Liver (tissue), 9 donors: ENCODE data around the gene LRRC2. TPM values are rescaled to one million over a fixed set of nuclear protein-coding genes. Genes with fewer than 3 reads are reported as not detected.

Experiments used
- DNase-seq: peaks from one replicate; pipeline ENCODE4 v3.0.0-alpha.2; 2017; ENCODE audit warnings: low spot score
- H3K27ac ChIP-seq, 2 donors: one replicate each; pipeline ENCODE4 v1.7.0; 2013; ENCODE audit warnings: inconsistent platforms in 2 of 2, low read length in 2 of 2, control low read depth in 1 of 2, low read depth in 1 of 2, mild to moderate bottlenecking in 1 of 2
- H3K27me3 ChIP-seq, 4 donors: one replicate each; pipeline versions ENCODE4 v1.6.1 to v1.7.0; 2013; ENCODE audit warnings: low read length in 3 of 4, inconsistent platforms in 1 of 4, mild to moderate bottlenecking in 1 of 4, moderate library complexity in 1 of 4; ENCODE audit not compliant: control insufficient read depth in 4 of 4, insufficient read depth in 4 of 4
- H3K36me3 ChIP-seq, 4 donors: one replicate each; pipeline versions ENCODE4 v1.6.1 to v1.7.0; 2013; ENCODE audit warnings: low read length in 3 of 4, mild to moderate bottlenecking in 3 of 4, low read depth in 1 of 4, moderate library complexity in 1 of 4; ENCODE audit not compliant: control insufficient read depth in 4 of 4, insufficient read depth in 3 of 4
- H3K4me1 ChIP-seq, 4 donors: one replicate each; pipeline versions ENCODE4 v1.6.1 to v1.7.0; 2013; ENCODE audit warnings: low read length in 3 of 4, mild to moderate bottlenecking in 3 of 4, moderate library complexity in 1 of 4; ENCODE audit not compliant: control insufficient read depth in 4 of 4, insufficient read depth in 4 of 4
- H3K4me3 ChIP-seq, 3 donors: one replicate each; pipeline versions ENCODE4 v1.6.1 to v1.7.0; 2013; ENCODE audit warnings: low read length in 3 of 3, control low read depth in 1 of 3, low read depth in 1 of 3, mild to moderate bottlenecking in 1 of 3
- H3K9ac ChIP-seq, 2 donors: one replicate each; pipeline ENCODE4 v1.7.0; 2013; ENCODE audit warnings: low read length in 2 of 2, mild to moderate bottlenecking in 2 of 2, moderate library complexity in 2 of 2, control low read depth in 1 of 2, low read depth in 1 of 2
- H3K9me3 ChIP-seq, 4 donors: one replicate each; pipeline versions ENCODE4 v1.6.1 to v1.7.0; 2013; ENCODE audit warnings: low read length in 3 of 4; ENCODE audit not compliant: control insufficient read depth in 4 of 4
- EGR1 ChIP-seq, 2 donors: IDR thresholded peaks; 2 replicates each; pipeline ENCODE4 v1.6.1; 2016 to 2018; ENCODE audit warnings: antibody characterized with exemption in 2 of 2, low read depth in 2 of 2
- FOXA1 ChIP-seq: IDR thresholded peaks from 2 replicates; pipeline ENCODE4 v1.6.1; 2016; ENCODE audit warnings: antibody characterized with exemption
- FOXA2 ChIP-seq: IDR thresholded peaks from 2 replicates; pipeline ENCODE4 v1.6.1; 2016; ENCODE audit warnings: antibody characterized with exemption
- GABPA ChIP-seq, 2 donors: IDR thresholded peaks in 1 of 2; conservative IDR thresholded peaks in 1 of 2; 2 replicates each; pipeline ENCODE4 v1.6.1; 2016; ENCODE audit warnings: antibody characterized with exemption in 2 of 2, mild to moderate bottlenecking in 1 of 2, moderate library complexity in 1 of 2
- HNF4A ChIP-seq, 2 donors: conservative IDR thresholded peaks; 2 replicates each; pipeline ENCODE4 v1.6.1; 2016; ENCODE audit warnings: antibody characterized with exemption in 2 of 2, mild to moderate bottlenecking in 2 of 2
- HNF4G ChIP-seq: IDR thresholded peaks from 2 replicates; pipeline ENCODE4 v1.6.1; 2016; ENCODE audit warnings: antibody characterized with exemption
- JUND ChIP-seq, 2 donors: IDR thresholded peaks; 2 replicates each; pipeline ENCODE4 v1.6.1; 2016; ENCODE audit warnings: antibody characterized with exemption in 2 of 2
- NR2F2 ChIP-seq: IDR thresholded peaks from 2 replicates; pipeline ENCODE4 v1.6.1; 2016; ENCODE audit warnings: antibody characterized with exemption
- RAD21 ChIP-seq, 2 donors: IDR thresholded peaks; 2 replicates each; pipeline ENCODE4 v1.6.1; 2016; ENCODE audit warnings: antibody characterized with exemption in 2 of 2, mild to moderate bottlenecking in 2 of 2
- RXRA ChIP-seq, 2 donors: IDR thresholded peaks; 2 replicates each; pipeline ENCODE4 v1.6.1; 2017 to 2018; ENCODE audit warnings: antibody characterized with exemption in 2 of 2, mild to moderate bottlenecking in 1 of 2
- SP1 ChIP-seq: IDR thresholded peaks from 2 replicates; pipeline ENCODE4 v1.6.1; 2018; ENCODE audit warnings: antibody characterized with exemption, mild to moderate bottlenecking
- YY1 ChIP-seq: IDR thresholded peaks from 2 replicates; pipeline ENCODE4 v1.6.1; 2016; ENCODE audit warnings: antibody characterized with exemption, mild to moderate bottlenecking
- WGBS: extraction: QIAGEN DNeasy Blood & Tissue Kit; methylation state at CpG from one replicate; pipeline ENCODE4 v1.1.7; 2013; 5-methylcytosine and 5-hydroxymethylcytosine counted together
- polyA plus RNA-seq, 2 donors: library from polyadenylated mRNA; stranded (reverse) in 1 of 2; unstranded in 1 of 2; fragments of 200-250 nt in 1 of 2; fragments of >200 nt in 1 of 2; fragmentation: Nextera tagmentation in 1 of 2; extraction: Ambion mirVana in 1 of 2; gene quantifications; one replicate each; pipeline versions ENCODE4 v1.2.1 to v1.2.3, GENCODE V29; 2013 to 2015
- total RNA-seq, 2 donors: library from RNA; depleted of rRNA; stranded (reverse); fragments of >200 nt; gene quantifications; one replicate each; pipeline ENCODE4 v1.2.3, GENCODE V29; 2014
- TF ChIP-seq, protein P1 (sequence below): IDR thresholded peaks from 2 replicates; pipeline ENCODE4 v1.6.1; 2016; ENCODE audit warnings: antibody characterized with exemption
- TF ChIP-seq, protein P2 (sequence below): IDR thresholded peaks from 2 replicates; pipeline ENCODE4 v1.6.1; 2016; ENCODE audit warnings: antibody characterized with exemption
- TF ChIP-seq, protein P3 (sequence below): IDR thresholded peaks from 2 replicates; pipeline ENCODE4 v1.6.1; 2016; ENCODE audit warnings: antibody characterized with exemption
- TF ChIP-seq, protein P4 (sequence below): IDR thresholded peaks from 2 replicates; pipeline ENCODE4 v1.6.1; 2016; ENCODE audit warnings: antibody characterized with exemption, mild to moderate bottlenecking
- TF ChIP-seq, protein P5 (sequence below): fragments of 150-350 bp; IDR thresholded peaks from 2 replicates; pipeline ENCODE4 v1.5.1; 2017; ENCODE audit warnings: improper control_type of control experiment, low read depth, low read length; ENCODE audit not compliant: missing input control
- donor health status: healthy.
- donor health status: healthy.
- donor health status: healthy.
- donor health status: healthy.
- donor health status: healthy.

LRRC2 gene
- total and polyA plus RNA-seq, 4 donors, result 0.93 to 7.6 (median 4.2) TPM

DNA sequence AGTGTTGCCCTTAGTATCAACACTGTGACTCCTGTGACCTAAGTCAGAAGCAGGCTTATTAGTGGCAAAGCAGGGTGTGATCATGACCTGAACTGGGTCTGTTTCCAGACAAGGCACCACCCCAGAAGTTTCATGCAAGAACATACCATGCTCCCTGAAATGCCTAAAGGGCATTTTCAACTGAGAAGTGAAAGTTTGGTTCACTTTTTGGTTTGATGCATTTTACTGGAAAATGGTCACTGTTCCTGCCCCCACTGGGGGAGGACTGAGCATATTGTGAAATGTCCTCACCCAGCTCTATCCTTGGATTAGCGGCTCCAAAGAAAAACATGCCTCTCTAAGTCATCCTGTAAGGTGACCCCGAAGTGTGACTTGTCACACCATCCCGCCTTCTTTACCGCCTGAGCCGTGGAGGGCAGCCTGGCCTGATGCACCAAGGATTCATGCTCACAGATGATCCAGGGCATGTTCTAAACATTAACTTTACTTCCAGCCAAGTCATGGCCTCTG, 43.2 kb upstream of the LRRC2 start:
- no peak for TF ChIP-seq FOXA1
- peak; percentile 35 for TF ChIP-seq SP1
- no peak for TF ChIP-seq NR2F2
- TF ChIP-seq EGR1 (IDR thresholded peaks at IDR 0.05; ENCODE audit: low read depth in 2 of 2), result no peak
- TF ChIP-seq RAD21 (IDR thresholded peaks at IDR 0.05), result peak in 1 of 2 donors; percentile 9
- peak; percentile 18 to 38 for TF ChIP-seq HNF4A (conservative IDR thresholded peaks at IDR 0.05)
- no peak for TF ChIP-seq JUND (IDR thresholded peaks at IDR 0.05)
- peak; percentile 71 for TF ChIP-seq YY1
- TF ChIP-seq FOXA2, result no peak
- TF ChIP-seq, protein P1, sequence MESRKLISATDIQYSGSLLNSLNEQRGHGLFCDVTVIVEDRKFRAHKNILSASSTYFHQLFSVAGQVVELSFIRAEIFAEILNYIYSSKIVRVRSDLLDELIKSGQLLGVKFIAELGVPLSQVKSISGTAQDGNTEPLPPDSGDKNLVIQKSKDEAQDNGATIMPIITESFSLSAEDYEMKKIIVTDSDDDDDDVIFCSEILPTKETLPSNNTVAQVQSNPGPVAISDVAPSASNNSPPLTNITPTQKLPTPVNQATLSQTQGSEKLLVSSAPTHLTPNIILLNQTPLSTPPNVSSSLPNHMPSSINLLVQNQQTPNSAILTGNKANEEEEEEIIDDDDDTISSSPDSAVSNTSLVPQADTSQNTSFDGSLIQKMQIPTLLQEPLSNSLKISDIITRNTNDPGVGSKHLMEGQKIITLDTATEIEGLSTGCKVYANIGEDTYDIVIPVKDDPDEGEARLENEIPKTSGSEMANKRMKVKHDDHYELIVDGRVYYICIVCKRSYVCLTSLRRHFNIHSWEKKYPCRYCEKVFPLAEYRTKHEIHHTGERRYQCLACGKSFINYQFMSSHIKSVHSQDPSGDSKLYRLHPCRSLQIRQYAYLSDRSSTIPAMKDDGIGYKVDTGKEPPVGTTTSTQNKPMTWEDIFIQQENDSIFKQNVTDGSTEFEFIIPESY, result no peak
- peak; percentile 29 to 56 for TF ChIP-seq RXRA (IDR thresholded peaks at IDR 0.05)
- TF ChIP-seq, protein P2, sequence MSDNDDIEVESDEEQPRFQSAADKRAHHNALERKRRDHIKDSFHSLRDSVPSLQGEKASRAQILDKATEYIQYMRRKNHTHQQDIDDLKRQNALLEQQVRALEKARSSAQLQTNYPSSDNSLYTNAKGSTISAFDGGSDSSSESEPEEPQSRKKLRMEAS, result peak; percentile 25
- no peak for TF ChIP-seq GABPA (IDR thresholded peaks at IDR 0.05 in 1 of 2, conservative IDR thresholded peaks at IDR 0.05 in 1 of 2)
- Histone ChIP-seq H3K36me3 (no peaks in the 10 kb centered on the region), H3K9ac (no peak overlapping the region), H3K4me3 (no peak overlapping the region), H3K27me3 (no peaks in the 10 kb centered on the region), H3K27ac (no peak overlapping the region), H3K9me3 (no peaks in the 10 kb centered on the region), H3K4me1 (peaks cover 5 to 9% (median 6%) of the 10 kb centered on the region in 4 donors)
- WGBS, result 66% methylated on average over 5 of the region's 5 CpGs
- DNase-seq, result peak; percentile 32

DNA sequence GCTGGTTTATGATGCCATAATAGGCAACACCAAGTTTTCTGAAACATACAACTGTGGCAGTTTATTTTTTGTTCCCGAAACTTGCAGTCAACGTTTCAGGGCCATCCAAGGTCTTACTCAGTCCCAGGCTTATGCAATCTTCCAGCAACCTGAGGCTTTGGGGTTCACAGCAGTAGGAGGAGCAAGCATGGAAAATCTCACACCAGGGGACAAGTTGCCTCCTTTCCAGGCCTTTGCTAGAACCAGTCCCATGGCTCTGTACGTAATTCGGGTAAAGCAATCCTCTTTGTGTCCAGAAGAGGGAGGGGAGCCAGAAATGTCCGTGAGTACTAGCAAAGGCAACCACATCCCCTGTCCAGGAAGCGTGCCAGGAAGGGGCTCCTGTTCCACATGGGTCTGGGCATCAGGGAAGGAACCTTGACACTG, 41.5 kb upstream of the LRRC2 start:
- Histone ChIP-seq H3K36me3 (no peaks in the 10 kb centered on the region), H3K9ac (no peak overlapping the region), H3K27me3 (no peaks in the 10 kb centered on the region), H3K27ac (no peak overlapping the region), H3K4me3 (no peak overlapping the region), H3K9me3 (no peaks in the 10 kb centered on the region), H3K4me1 (peaks cover 5 to 9% (median 6%) of the 10 kb centered on the region in 4 donors)
- no peak for DNase-seq
- TF ChIP-seq, protein P3, sequence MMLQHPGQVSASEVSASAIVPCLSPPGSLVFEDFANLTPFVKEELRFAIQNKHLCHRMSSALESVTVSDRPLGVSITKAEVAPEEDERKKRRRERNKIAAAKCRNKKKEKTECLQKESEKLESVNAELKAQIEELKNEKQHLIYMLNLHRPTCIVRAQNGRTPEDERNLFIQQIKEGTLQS, result no peak
- peak in 1 of 2 donors; percentile 30 for TF ChIP-seq RAD21 (IDR thresholded peaks at IDR 0.05)
- WGBS, result 84% methylated on average over 6 of the region's 6 CpGs

DNA sequence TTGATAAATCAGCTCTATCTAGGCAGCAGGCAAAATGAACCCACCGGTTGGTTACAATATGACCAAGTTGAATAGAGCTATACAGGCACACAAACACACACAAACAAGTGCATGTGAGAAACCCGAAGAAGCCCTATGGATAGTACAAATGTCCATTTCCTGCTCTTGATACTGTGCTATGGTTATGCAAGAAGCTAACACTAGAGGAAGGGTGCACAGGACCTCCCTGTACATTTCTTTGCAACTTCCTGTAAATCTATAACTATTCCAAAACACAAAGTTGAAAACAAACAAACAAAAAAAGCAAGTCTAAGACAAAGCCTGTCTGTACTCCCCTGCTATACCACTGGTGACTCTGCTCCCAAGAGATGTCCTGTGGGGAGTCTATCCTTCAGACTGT, 38.0 kb upstream of the LRRC2 start:
- H3K9ac ChIP-seq, result no peak overlapping the region
- no peaks in the 10 kb centered on the region for H3K27me3 ChIP-seq
- no peak overlapping the region for H3K4me3 ChIP-seq
- H3K36me3 ChIP-seq, result no peaks in the 10 kb centered on the region
- no peaks in the 10 kb centered on the region for H3K9me3 ChIP-seq
- H3K27ac ChIP-seq, result no peak overlapping the region
- no peak for TF ChIP-seq SP1
- TF ChIP-seq GABPA (IDR thresholded peaks at IDR 0.05 in 1 of 2, conservative IDR thresholded peaks at IDR 0.05 in 1 of 2), result no peak
- no peak for TF ChIP-seq HNF4G
- TF ChIP-seq FOXA2, result no peak
- TF ChIP-seq, protein P3, result no peak
- TF ChIP-seq, protein P4, sequence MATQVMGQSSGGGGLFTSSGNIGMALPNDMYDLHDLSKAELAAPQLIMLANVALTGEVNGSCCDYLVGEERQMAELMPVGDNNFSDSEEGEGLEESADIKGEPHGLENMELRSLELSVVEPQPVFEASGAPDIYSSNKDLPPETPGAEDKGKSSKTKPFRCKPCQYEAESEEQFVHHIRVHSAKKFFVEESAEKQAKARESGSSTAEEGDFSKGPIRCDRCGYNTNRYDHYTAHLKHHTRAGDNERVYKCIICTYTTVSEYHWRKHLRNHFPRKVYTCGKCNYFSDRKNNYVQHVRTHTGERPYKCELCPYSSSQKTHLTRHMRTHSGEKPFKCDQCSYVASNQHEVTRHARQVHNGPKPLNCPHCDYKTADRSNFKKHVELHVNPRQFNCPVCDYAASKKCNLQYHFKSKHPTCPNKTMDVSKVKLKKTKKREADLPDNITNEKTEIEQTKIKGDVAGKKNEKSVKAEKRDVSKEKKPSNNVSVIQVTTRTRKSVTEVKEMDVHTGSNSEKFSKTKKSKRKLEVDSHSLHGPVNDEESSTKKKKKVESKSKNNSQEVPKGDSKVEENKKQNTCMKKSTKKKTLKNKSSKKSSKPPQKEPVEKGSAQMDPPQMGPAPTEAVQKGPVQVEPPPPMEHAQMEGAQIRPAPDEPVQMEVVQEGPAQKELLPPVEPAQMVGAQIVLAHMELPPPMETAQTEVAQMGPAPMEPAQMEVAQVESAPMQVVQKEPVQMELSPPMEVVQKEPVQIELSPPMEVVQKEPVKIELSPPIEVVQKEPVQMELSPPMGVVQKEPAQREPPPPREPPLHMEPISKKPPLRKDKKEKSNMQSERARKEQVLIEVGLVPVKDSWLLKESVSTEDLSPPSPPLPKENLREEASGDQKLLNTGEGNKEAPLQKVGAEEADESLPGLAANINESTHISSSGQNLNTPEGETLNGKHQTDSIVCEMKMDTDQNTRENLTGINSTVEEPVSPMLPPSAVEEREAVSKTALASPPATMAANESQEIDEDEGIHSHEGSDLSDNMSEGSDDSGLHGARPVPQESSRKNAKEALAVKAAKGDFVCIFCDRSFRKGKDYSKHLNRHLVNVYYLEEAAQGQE, result no peak
- TF ChIP-seq HNF4A (conservative IDR thresholded peaks at IDR 0.05), result no peak
- TF ChIP-seq, protein P5, sequence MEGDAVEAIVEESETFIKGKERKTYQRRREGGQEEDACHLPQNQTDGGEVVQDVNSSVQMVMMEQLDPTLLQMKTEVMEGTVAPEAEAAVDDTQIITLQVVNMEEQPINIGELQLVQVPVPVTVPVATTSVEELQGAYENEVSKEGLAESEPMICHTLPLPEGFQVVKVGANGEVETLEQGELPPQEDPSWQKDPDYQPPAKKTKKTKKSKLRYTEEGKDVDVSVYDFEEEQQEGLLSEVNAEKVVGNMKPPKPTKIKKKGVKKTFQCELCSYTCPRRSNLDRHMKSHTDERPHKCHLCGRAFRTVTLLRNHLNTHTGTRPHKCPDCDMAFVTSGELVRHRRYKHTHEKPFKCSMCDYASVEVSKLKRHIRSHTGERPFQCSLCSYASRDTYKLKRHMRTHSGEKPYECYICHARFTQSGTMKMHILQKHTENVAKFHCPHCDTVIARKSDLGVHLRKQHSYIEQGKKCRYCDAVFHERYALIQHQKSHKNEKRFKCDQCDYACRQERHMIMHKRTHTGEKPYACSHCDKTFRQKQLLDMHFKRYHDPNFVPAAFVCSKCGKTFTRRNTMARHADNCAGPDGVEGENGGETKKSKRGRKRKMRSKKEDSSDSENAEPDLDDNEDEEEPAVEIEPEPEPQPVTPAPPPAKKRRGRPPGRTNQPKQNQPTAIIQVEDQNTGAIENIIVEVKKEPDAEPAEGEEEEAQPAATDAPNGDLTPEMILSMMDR, result no peak
- 73% methylated on average over 2 of the region's 2 CpGs for WGBS
- H3K4me1 ChIP-seq, result peaks cover 0 to 1% (median under 1%) of the 10 kb centered on the region in 4 donors
- DNase-seq, result no peak
